HG03139 (cell line): ENCODE results near the gene SCLT1.

Source experiments
- ATAC-seq: cut with Tn5 transposase; IDR thresholded peaks from one replicate; pipeline ENCODE4 v1.9.1; 2021; ENCODE audit not compliant: unreplicated experiment

The SCLT1 gene

DNA sequence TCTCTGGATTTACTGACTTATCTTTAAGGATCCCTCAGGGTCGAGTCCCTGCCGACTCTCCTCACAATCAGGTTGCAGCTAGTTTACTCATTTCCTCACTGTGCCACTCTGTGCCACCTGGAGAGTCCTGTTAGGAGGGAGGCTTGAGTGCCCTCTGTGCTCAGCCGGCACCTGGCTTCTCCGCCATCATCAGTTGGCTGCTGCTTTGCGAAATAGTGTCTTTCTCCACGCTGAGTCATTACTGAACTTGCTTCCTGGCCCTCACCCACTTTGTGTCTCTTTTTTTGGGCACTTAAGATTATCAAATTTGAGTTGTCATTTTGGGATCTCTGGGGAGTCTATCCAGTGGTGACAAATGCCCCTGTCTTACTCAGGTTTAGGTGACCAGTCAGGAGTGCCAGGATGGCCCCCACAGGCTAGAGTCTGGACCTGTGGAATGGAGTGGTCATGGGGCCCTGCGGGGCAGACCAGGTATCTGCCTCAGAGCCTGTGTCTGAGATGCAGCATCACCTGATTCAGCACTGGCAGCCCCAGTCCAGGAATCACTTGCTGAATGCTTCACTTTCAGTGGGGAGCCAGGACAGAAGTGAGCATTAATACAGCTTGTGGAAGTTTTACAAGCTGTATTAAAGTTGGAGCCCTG is 246.1 kb downstream of the SCLT1 start:
- no peak for ATAC-seq

DNA sequence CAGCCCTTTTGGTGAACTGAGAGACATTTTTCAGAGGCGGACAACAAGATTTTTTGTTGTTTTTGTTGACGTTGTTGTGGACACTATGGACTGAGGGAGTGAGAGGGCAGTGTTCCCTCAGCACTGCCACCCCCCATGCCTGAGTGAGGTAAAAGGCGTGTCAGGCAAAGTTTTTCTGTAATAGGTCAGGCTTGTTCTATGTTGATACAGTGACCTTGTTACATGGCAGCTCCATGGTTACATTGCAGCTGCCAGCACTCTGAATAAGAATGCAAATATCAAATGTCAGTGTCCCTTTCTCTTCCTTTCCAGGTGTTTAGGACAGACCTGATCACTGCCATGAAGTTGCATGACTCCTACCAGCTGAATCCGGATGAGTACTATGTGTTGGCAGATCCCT is 247.3 kb downstream of the SCLT1 start:
- ATAC-seq = no peak

DNA sequence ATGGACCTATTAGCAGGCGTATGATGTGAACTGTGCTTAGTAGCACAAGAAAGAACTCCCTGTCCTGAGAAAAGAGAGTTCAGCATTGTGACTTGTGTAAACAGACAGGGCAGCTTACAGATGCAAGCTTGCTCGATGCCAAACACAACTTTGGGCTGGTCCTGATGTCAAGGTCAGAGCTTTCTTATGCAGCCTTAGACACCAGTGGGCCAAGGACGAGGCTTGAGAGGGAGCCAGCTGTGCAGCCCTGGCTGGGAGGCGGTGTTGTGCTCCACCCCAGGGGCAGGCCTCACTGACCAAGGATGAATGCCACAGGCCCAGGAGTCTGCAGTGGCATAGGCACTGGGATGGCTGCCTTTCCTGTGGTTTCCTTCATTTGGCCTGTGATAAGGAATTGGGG is 248.4 kb downstream of the SCLT1 start:
- no peak for ATAC-seq

DNA sequence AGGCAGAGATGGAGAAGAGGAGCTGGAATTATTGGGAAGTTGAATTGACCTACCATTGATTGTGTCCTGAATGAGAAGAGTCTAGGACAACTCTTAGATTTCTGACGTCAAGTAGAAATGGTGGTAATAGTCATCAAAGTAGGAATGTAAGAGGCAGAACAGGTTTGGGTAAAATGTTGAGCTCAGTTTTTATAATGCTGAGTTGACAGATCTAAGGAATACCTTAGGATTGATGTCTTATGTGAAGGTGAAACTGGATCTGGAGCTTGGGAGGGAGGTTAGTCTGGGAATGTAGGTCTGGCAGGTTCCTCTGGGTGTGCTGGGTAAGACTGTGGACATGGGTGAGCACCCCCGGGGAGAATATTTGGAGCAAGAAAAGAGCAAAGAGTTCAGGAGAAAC is 251.9 kb downstream of the SCLT1 start:
- no peak for ATAC-seq

DNA sequence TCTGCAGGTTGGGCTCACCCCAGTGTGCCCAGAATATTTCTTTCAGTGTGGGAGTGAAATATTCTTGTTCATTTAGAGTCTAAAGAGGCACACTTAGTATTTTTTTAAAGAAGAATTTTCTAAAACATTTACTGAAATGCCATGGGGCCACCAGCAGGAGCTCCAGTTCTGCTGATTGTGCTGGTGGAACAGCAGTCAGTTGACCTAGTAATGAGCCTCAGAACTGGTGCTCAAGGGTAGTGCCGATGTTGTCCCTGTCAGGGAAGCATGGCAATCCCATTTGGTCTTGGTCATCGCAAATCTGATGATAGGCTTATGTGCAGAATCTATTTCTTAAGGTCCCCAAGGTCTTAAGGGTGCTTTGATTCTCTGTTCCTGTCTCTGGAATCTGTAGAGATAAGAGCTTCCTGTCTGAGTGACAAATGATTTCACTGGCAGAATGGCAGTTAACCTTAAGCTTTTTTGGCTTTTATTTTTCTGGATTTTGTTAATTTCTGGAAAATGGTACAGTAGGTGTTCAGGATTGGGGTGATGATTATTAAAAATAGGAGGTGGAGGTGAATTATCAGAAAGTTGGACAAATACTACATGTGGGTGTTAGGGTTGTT is 252.5 kb downstream of the SCLT1 start:
- ATAC-seq = no peak

DNA sequence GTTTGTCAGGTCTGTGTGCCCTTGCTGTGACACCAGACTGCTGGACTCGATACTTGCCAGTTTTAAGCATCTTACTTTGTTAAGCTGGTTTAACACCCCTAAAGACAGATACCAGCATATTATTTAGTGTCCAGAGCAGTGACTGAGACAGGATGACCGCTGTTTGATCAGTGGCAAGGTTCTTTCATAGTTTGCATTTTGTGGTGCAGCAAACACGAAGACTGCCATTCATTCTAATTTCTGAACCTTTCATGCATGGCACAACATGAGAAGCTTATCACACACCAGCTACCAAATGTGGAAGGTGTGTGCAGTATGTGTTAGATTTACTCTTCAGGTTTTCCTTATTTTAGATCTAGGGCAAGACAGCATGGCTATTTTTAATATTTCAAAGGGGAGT is 255.7 kb downstream of the SCLT1 start:
- ATAC-seq = no peak

DNA sequence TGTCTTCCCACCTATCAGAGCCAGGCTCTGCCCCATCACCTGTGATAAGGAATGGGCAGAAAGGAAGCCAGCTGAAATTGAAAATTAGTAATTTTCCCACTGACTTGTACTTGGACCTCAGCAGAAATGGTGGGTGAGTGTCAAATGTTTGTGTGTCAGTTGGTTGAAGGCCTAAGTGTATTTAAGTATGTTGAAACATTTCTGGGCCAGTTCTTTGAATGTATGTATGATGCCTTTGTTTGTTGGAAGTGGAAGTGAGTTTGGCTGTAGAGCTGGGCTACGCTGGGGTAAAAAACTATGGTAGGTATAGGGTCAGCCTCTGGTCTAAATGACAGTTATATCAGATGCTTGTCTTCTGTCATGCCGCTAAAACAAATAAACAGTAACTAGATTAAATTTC is 256.1 kb downstream of the SCLT1 start:
- no peak for ATAC-seq

DNA sequence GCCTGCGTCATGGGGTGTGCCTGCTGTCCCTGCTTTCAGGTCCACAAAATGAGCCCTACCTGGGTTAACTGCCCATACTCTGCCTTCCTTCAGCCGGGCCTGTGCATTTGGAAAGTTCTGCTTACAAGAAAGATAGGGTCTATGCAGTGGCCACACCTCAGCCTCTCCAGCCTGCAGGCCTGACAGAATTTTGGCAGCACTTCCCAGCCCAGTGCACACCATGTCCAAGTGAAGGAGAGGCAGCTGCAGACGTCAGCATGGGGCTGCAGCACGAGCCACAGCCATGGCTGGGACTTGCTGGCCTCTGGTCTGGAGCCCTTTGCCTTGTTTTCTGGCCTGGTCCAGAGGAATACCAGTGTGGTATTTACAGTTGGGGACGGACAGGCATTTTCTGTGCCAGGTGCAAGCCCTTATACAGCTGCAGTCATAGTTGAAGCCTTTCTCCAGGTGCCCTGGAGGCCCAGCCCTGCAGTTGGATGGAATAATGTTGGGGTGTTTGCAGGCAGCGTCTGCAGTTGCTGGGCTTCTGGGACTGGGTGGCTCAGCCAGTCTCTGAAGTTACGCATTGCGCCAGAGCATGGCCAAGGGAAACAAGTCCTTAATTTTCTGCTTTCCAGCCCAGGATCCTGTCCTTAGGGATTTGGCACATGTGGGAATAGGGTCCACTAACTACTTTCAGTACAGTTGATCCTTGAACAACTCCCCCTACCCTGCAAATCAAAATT is 257.7 kb downstream of the SCLT1 start:
- no peak for ATAC-seq
